Bone marrow (tissue), 2 donors: ENCODE results near the gene AMER3.
A peak's percentile ranks its signal among the peaks of the same experiment; 100 is the strongest.

ENCODE experiments used
- DNase-seq, 2 donors: peaks; one replicate each; lab custom pipeline; 2025; lab: John Stamatoyannopoulos, UW

The AMER3 gene

DNA sequence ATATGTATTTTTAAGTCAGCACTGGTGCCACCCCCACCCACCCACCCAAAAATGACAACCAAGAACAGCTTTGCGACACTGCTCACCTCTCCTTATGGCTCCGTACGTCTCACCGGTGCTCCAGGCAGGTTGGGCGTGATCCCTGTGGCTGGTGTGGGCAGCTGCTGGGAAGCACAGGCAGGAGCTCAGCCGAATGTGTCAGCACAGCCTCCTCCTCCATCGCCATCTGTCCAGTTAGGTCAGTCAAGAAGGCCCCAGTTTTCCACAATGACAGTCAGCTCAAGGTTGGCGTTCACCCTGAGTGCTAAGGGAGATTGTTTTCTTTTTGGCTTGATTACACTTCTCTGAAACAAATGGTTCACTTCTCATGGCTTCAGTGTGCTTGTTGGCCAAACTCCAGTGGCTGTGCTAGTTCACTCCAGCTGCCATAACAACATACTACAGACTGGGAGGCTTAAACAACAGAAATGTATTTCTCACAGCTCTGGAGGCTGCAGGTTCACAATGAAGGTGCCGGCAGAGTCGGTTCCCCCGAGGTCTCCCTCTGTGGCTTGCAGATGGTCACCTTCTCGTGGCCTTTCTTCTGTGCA lies 30.2 kb downstream of the AMER3 start:
- no peak for DNase-seq

DNA sequence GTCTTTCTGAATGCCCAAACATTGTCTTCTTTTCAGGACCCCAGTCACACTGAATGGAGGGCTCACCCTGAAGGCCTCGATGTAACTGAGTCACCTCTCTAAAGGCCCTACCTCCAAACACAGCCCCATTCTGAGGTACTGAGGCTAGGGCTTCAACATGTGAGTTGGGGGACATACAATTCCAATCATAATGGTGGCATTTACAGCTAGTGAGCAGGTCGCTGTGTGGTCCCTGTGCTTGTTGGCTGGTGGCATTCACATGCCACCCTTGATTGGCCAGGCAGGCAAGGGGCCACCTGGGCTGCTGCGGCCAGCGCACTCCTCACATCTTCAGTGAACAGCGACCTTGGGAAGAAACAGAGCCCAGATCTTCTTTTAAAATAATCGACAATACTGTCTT lies 30.7 kb downstream of the AMER3 start:
- no peak for DNase-seq

DNA sequence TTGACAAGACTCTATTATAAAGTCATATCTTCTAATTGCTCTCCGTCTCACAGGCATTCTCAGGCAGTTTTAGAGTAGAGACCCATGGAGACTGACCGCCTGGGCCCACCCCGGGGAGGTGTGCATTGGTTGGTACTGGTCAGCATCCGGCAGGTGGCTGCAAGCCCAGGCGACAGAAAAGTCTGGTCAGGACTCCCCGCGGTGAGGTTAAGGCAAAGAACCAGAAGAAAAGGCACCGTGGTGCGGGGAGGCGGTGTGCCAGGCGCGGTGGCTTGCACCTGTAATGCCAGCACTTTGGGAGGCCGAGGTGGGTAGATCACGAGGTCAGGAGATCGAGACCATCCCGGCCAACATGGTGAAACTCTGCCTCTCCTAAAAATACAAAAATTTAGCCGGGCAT lies 32.5 kb downstream of the AMER3 start:
- DNase-seq, result no peak

DNA sequence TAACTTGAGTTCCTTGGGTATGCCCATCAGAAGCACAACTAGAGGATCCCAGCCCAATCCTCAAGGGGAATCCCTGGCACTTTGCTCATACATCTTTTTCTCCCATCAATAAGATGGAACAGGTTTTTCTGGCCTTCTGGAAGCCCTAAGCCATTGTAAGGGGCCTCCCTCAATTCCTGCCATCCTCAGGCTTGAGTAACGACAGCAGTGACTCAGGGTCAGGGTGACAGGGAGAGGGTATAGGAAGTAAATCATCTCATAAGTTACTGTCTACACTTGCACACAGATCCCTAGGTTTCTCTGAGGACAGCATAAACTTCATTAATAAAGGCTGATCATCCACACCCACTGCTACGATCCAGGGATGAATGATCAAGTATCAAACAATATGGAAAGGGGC lies 35.0 kb downstream of the AMER3 start:
- no peak for DNase-seq

DNA sequence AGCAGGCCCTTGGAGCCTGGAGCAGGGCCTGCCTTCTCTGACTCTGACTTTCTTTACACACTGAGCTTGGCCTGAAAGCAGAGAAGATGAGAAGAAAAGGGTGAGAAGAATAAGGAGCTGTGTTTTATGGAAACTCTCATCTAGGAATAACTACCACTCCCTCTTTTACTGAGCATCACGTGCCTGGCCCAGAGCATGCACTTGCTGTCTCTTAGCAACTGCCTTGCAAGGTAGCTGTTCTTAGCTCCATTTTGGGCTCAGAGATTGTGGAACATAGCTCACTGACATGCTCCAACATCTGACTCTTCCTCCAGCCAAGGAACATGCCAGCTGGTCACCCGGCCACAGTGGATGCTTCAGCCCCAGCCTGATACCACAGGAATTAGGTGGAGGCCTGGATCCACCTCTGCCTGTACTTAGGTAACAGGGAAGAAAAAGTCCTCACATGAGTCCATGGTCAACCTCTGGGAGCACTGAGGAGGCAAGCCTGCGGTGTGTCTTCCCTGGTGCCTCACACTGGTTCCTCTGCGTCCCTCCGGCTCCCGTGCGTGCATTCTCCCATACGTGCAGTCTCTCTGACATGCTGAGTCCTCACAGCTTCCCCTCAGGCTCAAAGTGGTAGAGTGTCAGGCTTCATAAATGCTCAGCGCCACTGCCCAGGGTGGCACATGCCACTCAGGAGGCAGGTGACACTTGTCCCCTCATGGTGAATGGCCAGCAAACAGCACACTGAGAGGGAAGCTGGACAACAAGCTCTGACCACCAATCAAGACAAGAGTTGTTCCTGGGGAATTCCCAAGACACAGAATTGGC lies 35.7 kb downstream of the AMER3 start:
- DNase-seq, result no peak

DNA sequence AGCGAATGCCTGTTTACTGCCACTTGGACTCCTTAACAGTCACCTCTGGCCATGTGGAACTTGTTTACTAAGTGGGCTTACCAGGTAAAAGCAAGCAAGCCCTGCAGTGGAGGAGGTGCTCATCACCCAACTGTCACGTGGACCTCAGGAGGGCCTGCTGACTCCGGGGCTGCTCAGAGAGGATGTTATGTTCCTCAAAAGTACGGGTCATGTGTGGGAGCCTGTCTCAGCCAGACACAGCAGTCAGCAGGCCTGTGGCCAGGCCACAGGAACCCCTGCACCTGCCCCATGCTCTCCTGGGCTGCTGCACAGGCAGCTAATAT lies 36.2 kb downstream of the AMER3 start:
- DNase-seq, result no peak

DNA sequence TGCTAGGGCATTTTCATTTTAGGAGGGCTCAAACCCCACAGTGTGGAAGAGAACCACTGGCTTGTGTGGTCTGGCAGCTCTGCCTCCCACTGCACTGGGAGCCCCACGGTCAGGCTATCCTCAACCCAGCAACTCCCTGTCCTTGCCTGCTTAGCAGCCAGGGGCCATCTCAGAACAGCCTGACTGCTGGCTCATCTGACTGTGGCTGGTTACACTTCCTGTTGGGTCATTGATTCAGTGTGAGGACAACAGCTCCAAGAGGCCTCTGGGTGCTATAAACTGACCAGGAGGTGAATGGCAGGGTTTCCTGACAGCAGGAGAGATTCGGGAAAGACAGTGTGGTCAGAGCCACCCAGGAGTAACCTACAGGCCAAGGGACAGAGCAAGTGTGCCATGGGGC lies 40.1 kb downstream of the AMER3 start:
- DNase-seq, result no peak

DNA sequence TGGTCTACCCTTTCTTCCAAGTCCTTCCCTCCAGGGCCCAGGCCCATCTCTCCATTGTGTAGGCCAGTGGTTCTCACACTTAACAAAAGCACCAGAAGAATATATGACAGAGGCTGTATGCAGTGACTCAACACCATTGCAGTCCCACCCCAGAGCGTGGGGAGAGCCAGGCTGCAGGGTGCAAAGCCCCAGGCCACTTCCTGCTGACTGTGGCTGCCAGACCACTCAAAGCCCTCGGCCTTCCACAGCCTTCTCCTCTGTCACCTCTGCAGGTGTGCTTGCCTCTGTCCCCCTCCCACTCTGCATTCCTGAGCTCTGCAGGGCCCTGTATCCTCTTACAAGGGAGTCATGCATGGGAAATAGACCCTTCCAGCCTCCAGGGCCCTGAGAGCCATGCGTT lies 41.0 kb downstream of the AMER3 start:
- no peak for DNase-seq

DNA sequence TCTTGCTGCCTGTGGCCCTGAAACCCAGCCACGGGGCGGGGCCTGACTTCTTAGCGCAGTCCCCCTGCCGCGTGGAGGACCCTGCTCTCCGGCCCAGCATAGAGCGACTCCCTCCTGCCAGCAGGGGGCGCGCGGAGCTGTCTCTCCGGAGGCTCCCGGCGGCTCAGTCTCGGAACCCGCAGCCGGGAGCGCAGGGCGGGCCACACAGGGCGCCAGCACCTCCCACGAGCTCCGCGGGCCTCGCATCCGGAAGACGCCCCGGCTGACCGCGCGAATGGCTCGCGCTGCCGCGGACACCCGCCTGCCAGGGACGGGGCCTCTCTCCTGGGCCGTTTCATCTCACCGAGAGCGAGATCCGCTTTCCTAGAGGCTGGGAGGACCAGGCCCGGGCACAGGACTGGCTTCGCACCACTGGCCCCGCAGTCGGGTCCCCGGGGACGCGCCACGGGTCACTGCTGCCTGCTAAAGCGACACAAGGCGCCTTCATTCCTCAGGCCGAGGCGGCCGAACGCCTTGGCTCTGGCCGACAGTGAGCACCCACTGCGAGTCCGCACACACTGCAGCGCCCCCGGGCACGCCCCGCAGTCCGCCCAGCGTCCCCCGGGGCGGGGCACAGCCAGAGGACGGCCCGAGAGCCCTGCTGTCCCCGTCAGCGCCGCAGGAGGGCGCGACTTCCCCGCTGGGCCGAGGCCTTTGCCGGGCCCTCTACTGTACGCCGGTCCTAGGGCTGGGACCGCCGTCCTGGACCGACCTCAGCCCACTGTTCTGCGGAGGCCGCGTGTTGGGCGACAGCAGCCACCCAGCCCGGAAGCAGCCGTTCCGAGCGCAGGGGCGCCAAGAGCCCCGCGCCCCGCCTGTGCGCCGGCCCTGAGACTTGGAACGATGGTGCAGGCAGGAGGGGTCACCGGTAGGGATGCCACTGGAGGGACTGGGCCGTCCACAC lies 42.4 kb downstream of the AMER3 start:
- DNase-seq, result peak; percentile 68 to 85

DNA sequence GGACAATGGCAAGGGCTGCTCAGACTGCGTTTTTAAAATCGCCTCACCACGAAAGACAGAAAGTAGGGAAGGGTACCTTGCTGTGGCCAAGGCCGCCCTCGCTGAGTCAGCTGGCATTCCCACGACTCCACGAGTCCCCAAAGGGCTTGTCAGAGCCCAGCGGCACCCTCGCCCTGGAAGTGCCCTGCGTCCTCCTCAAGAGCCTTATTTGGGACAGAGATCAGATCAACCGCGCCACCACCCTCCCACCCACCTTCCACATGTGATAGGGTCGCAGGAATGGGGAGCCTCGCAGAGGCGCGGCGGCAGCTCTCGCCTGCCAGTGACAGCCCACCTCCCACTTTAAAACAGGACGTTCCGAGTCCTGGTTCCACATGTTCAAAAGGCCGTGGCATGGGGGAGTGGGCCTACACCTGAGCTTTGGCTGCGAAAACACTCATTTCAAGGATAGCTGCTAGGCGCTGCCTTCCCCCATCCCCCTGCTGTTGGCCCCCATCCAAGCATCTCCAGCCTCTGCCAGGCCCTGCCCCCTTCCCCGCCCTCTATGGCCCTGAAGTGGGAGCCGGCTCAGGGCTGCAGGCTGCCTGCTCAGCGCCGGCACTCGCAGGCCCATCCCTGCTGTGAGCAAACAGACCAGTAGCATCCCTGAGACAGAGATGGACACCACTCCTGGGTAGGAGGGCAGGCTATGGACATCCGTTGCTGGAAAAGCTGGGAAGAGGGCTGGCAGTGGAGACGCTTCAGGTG lies 43.3 kb downstream of the AMER3 start:
- no peak for DNase-seq

DNA sequence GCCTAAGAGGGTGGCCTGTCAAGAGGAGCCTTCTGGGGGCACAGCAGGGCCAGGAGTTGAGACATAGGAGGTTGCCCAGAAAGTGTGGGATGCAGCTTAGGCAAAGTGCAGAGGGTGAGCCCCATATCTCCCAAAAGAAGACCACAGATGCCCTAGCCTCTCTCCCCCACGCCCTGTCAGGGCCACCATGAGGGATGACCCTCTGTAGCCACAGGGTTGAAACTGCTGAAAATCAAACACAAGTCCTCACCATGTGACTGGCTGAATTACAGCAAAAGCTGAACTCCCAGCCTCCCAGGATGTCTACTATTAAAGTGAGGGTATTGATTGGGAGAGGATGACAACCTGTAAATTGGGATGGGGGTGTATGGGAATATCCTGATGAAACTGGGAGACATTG lies 44.0 kb downstream of the AMER3 start:
- no peak for DNase-seq

DNA sequence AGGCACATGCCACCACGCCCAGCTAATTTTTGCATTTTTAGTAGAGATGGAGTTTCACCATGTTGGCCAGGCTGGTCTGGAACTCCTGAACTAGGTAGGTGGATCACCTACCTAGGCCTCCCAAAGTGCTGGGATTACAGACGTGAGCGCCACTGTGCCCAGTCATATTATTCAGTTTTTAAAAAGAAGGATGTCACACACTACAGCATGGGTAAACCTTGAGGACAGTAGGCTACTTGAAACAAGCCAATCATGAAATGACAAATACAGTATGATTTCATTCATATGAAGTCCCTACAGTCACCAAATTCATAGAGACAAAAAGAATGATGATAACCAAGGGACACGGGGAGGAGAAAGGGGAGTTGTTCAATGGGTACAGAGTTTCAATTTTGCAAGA lies 50.3 kb downstream of the AMER3 start:
- DNase-seq, result no peak

DNA sequence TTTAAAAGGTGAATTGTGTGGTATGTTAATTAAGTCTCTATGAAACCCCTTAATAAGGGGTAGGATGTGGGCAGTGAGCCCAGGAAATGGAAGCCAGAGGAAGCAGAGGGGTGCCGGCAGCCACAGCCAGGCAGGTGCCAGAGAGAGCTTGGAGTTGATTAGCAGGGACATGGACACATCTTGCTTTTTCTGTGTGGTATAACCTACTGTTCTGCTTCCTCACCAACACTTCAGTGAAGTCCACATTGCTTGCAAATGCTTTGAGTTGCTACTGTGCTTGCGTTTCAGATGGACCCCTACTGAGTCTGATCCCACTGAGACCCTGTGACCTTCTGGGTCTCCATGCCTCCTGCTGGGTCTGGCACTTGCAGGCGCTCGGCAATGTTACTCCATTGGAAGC lies 51.0 kb downstream of the AMER3 start:
- no peak for DNase-seq

DNA sequence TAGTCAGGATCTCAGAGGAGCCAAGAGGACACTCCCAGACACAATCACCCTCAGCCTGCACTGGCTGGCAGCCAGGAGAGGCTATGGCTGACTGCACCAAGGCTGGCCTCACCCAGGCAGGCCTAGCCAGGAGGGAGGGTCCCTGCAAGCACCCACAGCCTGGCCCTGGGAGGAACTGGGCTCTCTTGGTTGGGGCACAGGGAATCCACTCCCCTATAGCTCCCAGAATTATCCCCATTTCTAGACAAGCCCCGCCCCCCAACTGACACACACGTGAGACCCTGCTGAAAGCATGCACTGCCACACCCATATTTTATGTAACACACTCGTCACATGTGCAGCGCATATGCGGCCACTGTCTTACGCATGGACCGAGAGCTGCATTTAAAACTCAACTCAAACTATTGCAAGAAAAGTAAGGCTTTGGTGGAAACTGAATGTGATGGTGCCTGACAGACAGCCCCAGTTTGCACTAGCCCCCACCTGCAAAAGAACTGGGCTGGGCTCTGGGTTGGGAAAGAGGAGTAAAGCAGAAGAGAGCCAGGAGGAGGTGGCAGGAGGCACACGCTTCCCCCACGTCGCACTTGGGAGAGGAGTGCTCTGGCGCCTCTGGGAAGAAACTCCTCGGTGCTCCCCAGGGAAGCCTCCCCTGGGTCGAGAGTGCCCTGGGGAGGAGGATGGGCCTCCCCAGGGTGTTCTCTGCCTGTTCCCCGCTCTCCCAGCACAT lies 52.5 kb downstream of the AMER3 start:
- no peak for DNase-seq

DNA sequence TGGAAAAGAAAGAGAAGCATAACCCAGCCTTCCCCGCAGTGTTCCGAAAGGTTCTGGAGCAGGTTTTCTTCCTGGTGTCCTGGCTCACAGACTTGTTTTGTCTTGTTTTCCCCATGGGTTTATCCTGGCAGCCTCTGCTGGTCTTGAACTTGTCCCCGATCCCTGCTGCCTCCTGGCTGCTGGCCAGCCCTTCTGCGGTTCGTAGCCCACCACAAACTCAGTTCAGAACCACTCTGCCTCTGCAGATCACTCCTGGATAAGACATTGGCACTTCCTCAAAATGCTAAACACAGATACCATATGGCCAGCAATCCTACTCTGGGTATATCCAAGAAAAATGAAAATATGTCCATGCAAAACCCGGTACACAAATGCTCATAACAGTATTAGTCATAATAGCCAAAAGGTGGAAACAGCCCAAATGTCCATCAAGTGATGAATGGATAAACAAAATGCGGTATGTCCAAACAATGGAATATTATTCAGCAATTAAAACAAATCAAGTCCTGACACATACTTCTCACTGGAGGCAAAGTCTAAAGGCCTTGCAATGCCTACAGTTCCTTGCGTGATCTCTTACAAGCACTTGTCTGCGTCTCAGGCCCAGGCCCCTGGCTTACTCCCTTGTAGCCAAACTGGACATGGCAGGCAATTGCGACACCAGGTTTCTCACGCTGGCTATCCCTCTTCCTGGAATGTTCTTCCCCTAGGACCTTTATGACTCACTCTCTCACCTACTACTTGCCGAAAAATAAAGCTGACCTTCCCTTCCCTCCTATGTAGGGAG lies 53.3 kb downstream of the AMER3 start:
- no peak for DNase-seq

DNA sequence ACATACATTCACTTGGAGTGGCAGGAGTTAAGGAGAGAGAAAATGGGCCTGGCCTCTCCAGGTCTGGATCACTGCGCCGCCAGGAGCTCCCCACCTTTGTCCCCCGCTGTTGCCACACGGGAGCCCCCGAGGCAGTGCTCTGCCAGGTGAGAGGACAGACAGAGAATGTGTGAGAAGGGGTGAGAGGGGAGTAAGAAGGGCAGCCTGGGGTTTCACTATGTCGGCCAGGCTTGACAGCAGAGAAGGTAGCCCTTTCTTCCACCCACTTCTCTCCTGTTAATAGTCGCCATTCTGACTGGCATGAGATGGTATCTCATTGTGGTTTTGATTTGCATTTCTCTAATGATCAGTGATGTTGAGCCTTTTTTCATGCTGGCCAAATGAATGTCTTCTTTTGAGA lies 55.1 kb downstream of the AMER3 start:
- no peak for DNase-seq

DNA sequence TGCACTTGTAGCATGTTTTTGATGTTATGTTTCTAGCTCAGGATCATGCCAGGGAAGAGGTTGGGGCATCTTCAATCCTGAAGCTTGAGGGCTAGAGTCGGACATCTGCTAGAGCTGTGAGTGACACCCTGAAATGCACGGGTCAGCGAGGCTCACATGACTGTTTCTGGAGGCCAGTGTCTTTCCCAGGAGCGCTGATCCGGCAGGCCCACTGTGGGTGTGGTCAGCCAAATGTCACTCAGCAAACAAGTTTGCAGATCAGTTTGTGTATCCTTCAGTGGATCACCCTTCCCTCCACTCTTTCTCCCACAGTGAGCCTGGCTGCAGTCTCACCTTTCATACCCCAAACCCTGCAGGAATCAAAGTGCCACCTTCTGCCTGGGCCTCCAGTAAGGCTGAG lies 58.4 kb downstream of the AMER3 start:
- DNase-seq, result no peak

DNA sequence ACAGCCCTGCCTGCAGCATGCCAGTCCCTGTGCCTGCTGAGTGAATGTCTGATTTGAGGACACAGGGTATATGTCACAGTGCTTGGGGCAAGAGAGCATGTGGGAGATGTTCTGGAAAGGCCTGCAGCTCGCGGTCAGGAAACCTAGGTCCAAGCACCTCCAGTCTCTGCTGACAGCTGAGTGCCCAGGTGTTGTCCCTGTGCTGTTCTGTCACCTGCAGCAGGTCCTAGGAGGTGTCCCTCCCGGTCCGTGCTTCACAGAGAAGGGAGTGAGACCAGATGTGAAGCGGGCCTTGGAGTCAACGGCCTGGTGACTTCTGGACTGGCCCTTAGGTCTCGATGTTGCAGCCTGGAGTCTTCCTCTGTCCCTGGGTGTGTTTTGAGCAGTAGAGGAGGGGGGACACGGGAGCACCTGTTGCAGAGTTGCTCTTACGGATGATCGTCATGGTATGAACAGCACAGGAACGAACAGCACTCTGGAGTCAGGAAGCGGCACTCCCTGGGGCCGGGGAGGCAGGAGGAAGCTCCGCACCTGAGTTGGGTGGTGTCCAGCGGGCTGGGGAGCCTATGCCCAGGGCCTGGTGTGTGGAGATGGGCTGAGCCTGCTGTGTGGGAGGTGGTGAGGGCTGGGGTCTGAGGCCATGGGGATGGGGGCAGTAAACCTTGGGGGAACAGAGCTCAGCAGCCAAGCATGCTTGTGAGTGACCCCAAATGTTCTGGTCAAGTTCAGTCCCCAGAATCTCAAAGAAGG lies 59.8 kb downstream of the AMER3 start:
- DNase-seq, result no peak
